Measurements from ENCODE around the gene CTSA.

GRCh38 chr20:45938727-45939438 is 47.7 kb downstream of the CTSA start:
- TF ChIP-seq, protein P1, sequence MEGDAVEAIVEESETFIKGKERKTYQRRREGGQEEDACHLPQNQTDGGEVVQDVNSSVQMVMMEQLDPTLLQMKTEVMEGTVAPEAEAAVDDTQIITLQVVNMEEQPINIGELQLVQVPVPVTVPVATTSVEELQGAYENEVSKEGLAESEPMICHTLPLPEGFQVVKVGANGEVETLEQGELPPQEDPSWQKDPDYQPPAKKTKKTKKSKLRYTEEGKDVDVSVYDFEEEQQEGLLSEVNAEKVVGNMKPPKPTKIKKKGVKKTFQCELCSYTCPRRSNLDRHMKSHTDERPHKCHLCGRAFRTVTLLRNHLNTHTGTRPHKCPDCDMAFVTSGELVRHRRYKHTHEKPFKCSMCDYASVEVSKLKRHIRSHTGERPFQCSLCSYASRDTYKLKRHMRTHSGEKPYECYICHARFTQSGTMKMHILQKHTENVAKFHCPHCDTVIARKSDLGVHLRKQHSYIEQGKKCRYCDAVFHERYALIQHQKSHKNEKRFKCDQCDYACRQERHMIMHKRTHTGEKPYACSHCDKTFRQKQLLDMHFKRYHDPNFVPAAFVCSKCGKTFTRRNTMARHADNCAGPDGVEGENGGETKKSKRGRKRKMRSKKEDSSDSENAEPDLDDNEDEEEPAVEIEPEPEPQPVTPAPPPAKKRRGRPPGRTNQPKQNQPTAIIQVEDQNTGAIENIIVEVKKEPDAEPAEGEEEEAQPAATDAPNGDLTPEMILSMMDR (conservative IDR thresholded peaks at IDR 0.05 in 1 of 2, IDR thresholded peaks at IDR 0.05 in 1 of 2; ENCODE audit: extremely low read depth in 1 of 2, insufficient read depth in 1 of 2, low read depth in 1 of 2, low read length in 2 of 2): no peak
- no peak for TF ChIP-seq EZH2 (IDR thresholded peaks at IDR 0.05; ENCODE audit: borderline replicate concordance, low read length)

Measured in mammary epithelial cell (primary cell).